Renal cortex interstitium (tissue), 11 donors: Measurements from ENCODE around the gene PHF21A. TPM values are rescaled to one million over a fixed set of nuclear protein-coding genes. Genes with fewer than 3 reads are reported as not detected.

Source experiments
- DNase-seq, 11 donors: peaks; one replicate each; pipeline ENCODE4 v3.0.0-alpha.2; 2013; ENCODE audit warnings: low read depth in 9 of 11, low spot score in 4 of 11; ENCODE audit errors: extremely low read depth in 1 of 11
- polyA plus RNA-seq, 3 donors: library from polyadenylated mRNA; unstranded; fragments of 120-200 nt; gene quantifications; one replicate each; pipeline ENCODE4 v1.2.1, GENCODE V29; 2013; ENCODE audit not compliant: insufficient read length in 3 of 3

PHF21A gene
- polyA plus RNA-seq, 3 donors = 47.1 to 59.5 (median 52.6) TPM

DNA sequence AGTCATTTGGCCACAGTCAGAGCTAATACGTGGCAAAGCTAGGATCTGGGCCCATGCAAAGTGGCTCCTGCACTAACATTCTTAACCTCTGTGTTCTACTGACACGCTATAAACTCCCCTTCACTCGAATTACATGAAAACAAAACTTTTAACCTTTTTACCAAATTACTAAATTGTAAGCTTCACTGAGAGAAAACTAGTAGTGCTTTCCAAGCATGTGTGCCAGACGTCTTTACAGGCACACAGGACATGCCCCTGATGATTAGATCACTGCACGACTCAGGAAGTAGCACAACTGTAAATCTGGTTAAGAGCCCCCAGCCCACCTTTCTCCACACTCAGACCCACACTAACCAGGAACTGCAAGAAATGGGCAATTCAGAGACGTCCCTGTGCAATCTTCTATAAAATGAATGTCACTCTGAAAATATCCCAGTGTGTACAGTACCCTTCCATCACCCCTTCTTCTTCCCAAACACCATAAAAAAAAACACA is 16.1 kb downstream of the PHF21A start:
- DNase-seq = no peak

- DNase-seq = no peak
Observed at GRCh38 chr11:46102843-46103242, 18.4 kb downstream of the PHF21A start.

DNA sequence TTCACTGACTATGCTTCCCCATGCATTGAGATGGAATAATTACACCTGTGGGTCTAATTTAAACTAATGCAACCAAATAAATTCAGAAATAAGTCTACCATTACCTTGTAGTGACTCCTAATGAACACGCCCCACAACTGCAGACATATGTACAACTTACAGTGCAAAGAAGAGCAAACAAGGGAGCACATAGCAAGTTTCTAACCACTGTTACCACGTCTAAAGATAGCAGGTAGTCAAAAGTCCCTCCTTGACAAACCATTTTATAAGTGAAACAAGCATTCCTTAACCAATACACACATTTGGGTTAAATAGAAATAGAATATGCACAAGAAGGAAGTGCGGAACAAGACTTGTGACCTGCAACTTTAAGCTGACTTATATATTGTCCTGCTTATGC is 20.6 kb downstream of the PHF21A start:
- DNase-seq = no peak

GRCh38 chr11:46099963-46100316 is 21.3 kb downstream of the PHF21A start:
- no peak for DNase-seq

- no peak for DNase-seq
Observed at GRCh38 chr11:46090375-46090774, 30.9 kb downstream of the PHF21A start.

DNA sequence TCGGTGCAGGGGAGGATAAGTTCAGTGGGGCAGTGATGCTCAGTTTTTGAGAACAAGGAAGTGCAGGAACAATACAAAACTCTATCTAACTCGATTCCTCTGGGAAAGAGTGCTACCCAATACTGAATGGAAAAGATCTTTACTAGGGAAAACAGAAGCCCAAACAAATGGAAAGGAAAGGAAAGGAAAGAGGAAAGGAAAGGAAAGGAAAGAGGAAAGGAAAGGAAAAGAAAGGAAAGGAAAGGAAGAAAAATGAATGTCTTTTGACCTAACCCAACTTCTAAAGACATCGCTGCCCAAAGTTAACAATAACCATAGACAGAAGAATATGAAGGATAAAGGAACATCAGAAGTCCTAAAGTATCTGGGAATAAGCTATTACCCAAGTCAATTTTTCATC is 41.6 kb downstream of the PHF21A start:
- DNase-seq = no peak

GRCh38 chr11:46075928-46076327 is 45.3 kb downstream of the PHF21A start:
- DNase-seq = no peak

- DNase-seq = no peak
Observed at GRCh38 chr11:46075168-46075567, 46.1 kb downstream of the PHF21A start.

DNA sequence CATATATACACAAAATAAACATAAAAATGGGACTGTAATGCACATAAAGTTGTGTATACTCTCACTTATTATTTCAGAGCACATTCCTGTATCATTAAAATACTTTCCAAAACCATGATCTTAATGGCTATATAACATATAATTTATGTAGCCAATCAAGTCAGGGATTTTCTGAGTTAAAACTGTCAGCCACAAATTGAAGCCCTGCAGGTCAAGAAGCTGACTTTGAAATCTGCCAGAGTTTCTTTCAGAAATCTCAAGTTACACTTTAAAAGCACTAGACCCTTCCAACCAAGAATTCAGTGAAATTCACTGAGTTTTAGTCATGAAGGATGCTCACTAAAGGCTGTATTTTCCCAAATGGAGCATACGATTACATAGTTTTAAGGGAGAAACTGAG is 47.6 kb downstream of the PHF21A start:
- peak in 1 of 11 donors; percentile 14 for DNase-seq

DNA sequence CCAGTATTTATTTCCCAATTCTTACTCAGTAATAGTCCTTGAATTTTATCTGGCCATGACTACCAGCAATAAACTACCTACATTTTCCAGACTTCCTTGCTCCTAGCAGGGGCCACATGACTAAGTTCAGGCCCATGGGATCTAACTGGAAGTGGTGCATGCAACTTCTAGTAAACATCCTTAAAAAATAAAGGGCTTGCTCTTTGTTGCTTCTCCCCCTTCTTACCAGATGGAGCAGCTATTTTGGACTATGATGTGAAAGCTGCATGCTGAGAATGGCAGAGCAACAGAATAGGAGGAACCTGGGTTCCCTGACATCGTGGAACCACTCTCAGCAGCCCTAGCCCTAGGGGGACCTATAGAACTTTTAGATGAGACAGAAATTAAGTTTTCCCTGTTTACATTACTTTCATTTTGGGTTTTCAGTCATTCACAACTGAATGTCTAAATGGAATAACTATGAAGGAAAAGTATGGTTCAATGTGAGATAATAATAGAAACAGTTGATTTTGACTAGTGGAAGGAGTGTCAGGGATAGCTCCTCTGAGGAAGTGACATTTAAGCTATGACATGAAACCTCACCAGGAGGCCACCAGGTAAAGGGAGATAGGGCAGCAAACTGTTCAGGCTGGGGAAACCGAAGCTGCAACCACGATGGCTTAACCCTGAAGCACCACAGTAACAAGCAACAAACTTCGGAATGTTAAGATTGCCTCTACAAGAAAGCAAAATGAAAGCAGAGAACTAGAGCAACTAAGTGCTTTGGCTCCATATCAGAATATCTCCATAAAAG is 48.9 kb downstream of the PHF21A start:
- DNase-seq = no peak

- no peak for DNase-seq
Observed at GRCh38 chr11:46071091-46071490, 50.2 kb downstream of the PHF21A start.

DNA sequence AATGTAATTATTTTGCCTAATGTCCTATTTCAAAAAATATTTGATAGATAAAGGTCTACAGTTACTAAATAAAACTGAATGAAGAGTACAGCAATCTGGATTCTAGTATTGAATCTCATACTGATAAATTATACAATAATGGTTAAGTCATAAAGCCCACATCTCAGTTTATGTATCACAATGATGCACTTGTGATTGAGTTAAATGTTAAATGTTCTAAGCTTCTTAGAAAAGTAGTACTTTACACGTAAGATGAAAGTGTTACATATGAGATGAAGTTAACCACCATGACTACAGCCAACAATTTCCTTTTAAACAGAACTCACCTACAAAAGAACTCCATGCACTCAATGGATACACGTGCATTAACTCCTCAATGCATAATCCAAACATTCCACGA is 51.7 kb downstream of the PHF21A start:
- DNase-seq = no peak

DNA sequence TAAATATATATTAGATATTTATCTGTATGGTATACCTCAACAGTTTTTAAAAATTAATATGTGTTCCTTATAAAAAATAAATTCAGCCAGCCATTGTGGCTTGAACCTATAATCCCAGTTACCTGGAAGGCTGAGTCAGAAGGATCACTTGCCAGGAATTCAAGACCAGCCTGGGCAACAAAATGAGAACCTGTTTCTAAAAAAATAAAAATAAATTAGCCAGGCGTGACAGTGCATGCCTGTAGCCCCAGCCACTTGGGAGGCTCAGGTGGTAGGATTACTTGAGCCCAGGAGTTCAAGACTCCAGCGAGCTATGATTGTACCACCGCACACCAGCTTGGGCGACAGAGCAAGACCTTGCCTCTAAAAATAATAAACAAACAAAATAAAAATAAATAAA is 54.9 kb downstream of the PHF21A start:
- DNase-seq = no peak

DNA sequence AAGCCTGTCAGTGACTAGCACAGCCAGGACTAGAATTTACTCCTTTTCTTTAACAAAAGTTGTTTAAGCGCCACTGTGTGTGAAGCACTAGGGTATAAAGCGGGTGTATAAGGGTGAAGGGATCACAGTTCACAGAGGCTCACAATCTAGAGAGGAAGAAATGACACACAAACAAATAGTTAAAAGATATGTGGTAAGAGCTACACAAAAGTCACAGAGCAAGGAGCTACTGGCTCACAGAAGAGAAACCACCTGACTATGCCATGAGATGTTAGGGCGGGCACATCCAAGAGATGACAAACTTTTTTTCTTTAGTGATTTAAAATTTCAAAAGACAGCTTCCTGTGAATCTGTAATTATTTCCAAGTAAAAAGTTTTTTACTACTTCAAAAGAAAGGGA is 55.6 kb downstream of the PHF21A start:
- no peak for DNase-seq

GRCh38 chr11:46064221-46064620 is 57.0 kb downstream of the PHF21A start:
- no peak for DNase-seq

DNA sequence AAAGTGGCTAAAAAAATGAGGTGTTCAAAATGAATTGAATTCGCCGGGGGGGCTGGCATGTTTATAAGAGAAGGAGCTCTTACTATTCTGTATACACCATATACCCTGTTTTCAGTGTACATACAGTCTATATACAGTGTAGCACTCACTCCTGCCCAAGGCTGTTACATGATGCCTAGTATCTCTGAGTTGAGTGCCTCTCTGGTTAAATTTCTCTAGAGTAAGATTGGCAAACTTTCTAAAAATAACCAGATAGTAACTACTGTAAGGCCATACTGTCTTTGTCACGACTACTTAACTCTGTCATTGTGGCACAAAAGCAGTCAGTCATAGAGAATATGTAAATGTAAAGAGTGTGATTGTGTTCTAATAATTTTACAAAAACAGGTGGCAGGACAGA is 58.1 kb downstream of the PHF21A start:
- DNase-seq = no peak

- DNase-seq = no peak
Observed at GRCh38 chr11:46060013-46060412, 61.2 kb downstream of the PHF21A start.

DNA sequence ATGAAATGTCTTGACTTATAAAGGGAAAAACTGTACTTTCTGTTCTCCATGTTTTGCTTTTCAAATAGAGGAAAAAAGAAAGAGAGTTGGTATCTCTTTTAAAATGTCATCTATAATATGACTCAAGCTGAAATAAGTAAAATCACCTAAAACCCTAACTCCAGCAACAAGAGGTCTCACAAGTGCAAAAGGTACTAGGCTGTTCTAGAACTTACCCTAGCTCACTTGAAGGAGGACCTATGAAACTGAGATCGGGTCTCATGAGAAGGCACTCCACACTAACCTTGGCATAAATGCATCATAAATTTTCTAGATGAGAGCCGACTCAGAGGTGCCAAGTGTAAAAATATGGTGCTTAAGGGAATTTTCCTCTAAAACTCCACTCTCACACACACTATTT is 63.8 kb downstream of the PHF21A start:
- DNase-seq = no peak

DNA sequence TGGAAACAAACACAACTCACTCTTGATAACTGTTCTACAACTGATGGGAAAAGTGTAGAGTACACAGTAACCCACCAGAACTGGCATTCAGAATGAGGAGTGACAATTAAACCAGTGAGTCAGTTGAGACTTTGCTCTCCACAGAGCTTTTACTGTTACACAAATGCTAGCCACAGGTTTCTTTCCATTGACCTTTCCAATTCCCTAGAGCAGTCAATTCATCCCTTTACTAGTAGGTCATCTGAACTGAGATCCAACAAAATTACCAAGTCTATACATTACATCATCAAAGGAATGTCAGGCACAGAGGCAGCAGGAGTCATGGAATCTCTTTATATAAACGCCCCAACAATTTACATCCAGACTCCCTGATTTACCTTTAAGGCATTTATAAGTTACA is 65.9 kb downstream of the PHF21A start:
- DNase-seq = no peak

DNA sequence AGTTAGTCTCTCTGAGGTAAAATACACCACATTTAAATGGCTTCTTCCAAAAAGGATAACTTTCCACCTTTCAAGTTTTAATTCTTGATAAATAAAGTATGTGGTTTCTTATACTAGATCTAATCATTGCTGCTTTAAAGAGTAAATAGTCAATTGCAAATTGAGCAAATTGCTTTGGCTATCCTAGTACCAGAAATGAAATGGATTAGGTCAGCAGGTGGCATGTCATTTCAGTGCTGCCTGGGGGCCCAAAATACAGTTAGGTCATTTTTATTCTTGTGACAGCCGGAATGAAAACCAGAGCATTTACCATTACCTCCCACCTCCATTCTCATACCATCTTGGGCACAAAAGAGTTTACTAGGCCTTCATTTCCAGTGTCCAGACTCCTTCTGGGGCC is 70.2 kb downstream of the PHF21A start:
- DNase-seq = no peak

GRCh38 chr11:46050662-46051061 is 70.6 kb downstream of the PHF21A start:
- no peak for DNase-seq
